H1 (cell line): ENCODE measurements around the gene POGZ. TPM values are rescaled to one million over a fixed set of nuclear protein-coding genes. Genes with fewer than 3 reads are reported as not detected.

ENCODE experiments used
- CTCF ChIA-PET: fragments of 300-600 bp; sonication (Branson Sonifier 250); formaldehyde crosslinking; loops from one replicate; lab custom pipeline; 2021; ENCODE audit not compliant: partially characterized antibody; lab: Charles Lee
- POLR2A ChIA-PET: fragments of 300-600 bp; sonication (Branson Sonifier 250); formaldehyde crosslinking; loops from one replicate; lab custom pipeline; 2021; ENCODE audit warnings: inconsistent platforms; ENCODE audit not compliant: partially characterized antibody; lab: Charles Lee
- DNase-seq, 2 experiments: peaks; one replicate each; pipeline versions ENCODE4 v3.0.0 to v3.0.0-alpha.2; 2010 to 2022; ENCODE audit warnings: low spot score in 2 of 2, low read depth in 1 of 2, mixed read lengths in 1 of 2
- FAIRE-seq: peaks from 2 replicates; lab custom pipeline; 2011; peaks lifted over from hg19 to GRCh38; lab: Jason Lieb, UNC
- H2AFZ ChIP-seq: 2 replicates; pipeline ENCODE4 v1.8.1; 2012; ENCODE audit warnings: low read length, inconsistent platforms
- H2AK5ac ChIP-seq: 2 replicates; pipeline ENCODE4 v1.6.1; 2013; ENCODE audit warnings: low read depth, low read length
- H2BK120ac ChIP-seq: replicated peaks from 2 replicates; pipeline ENCODE3; 2013; ENCODE audit warnings: low read depth, low read length, inconsistent platforms
- H2BK12ac ChIP-seq: 2 replicates; pipeline ENCODE4 v1.6.1; 2013; ENCODE audit warnings: low read depth, low read length
- H2BK15ac ChIP-seq: 2 replicates; pipeline ENCODE4 v1.6.1; 2013; ENCODE audit warnings: low read length
- H2BK20ac ChIP-seq: 2 replicates; pipeline ENCODE4 v1.6.1; 2013; ENCODE audit warnings: low read length
- H2BK5ac ChIP-seq: 2 replicates; pipeline ENCODE4 v1.6.1; 2013; ENCODE audit warnings: low read depth, low read length
- H3K14ac ChIP-seq: 2 replicates; pipeline ENCODE4 v1.6.1; 2013; ENCODE audit warnings: inconsistent platforms; ENCODE audit not compliant: insufficient read length
- H3K18ac ChIP-seq: 2 replicates; pipeline ENCODE4 v1.6.1; 2013; ENCODE audit warnings: low read length; ENCODE audit errors: extremely low read depth
- H3K23ac ChIP-seq: 2 replicates; pipeline ENCODE4 v1.6.1; 2013; ENCODE audit warnings: inconsistent platforms; ENCODE audit not compliant: insufficient read length
- H3K23me2 ChIP-seq: 2 replicates; pipeline ENCODE4 v1.6.1; 2013; ENCODE audit warnings: low read depth, low read length
- H3K27ac ChIP-seq: 2 replicates; pipeline ENCODE4 v1.6.1; 2011; ENCODE audit warnings: low read depth, low read length, inconsistent platforms
- H3K27me3 ChIP-seq, 4 experiments: replicated peaks in 1 of 4; 1 replicate in 1 of 4; 2 replicates in 3 of 4; pipeline versions ENCODE4 v1.6.1 to v1.8.1; 2011 to 2013; ENCODE audit warnings: low read length in 3 of 4, mild to moderate bottlenecking in 3 of 4, inconsistent platforms in 2 of 4, mixed read lengths in 2 of 4, moderate library complexity in 1 of 4; ENCODE audit not compliant: control insufficient read depth in 3 of 4, insufficient read depth in 3 of 4; ENCODE audit errors: extremely low read depth in 1 of 4
- H3K36me3 ChIP-seq, 4 experiments: 2 replicates each; pipeline versions ENCODE4 v1.6.1 to v1.8.1; 2011 to 2013; ENCODE audit warnings: mild to moderate bottlenecking in 4 of 4, low read length in 3 of 4, moderate library complexity in 2 of 4, control low read depth in 1 of 4, inconsistent platforms in 1 of 4; ENCODE audit not compliant: insufficient read depth in 4 of 4, control insufficient read depth in 2 of 4
- H3K4ac ChIP-seq: replicated peaks from 2 replicates; pipeline ENCODE3; 2013; ENCODE audit warnings: low read length, low read depth, mixed read lengths, inconsistent platforms; ENCODE audit not compliant: insufficient read length
- H3K4me1 ChIP-seq, 4 experiments: replicated peaks in 1 of 4; 1 replicate in 1 of 4; 2 replicates in 3 of 4; pipeline versions ENCODE4 v1.6.1 to v1.8.1; 2011 to 2013; ENCODE audit warnings: low read length in 3 of 4, inconsistent platforms in 2 of 4, mixed read lengths in 1 of 4; ENCODE audit not compliant: insufficient read depth in 4 of 4, control insufficient read depth in 3 of 4
- H3K4me2 ChIP-seq, 2 experiments: 2 replicates each; pipeline versions ENCODE4 v1.6.1 to v1.8.1; 2011 to 2013; ENCODE audit warnings: low read depth in 2 of 2, low read length in 2 of 2, control low read depth in 1 of 2, inconsistent platforms in 1 of 2, mild to moderate bottlenecking in 1 of 2; ENCODE audit not compliant: insufficient read depth in 1 of 2
- H3K4me3 ChIP-seq, 4 experiments: fragments of 200-600, 300-600 bp in 1 of 4; sonication (generic), shearing (Covaris generic), sonication (Bioruptor Twin) in 1 of 4; 2 replicates each; pipeline versions ENCODE4 v1.5.1 to v1.8.1; 2011 to 2016; ENCODE audit warnings: low read length in 4 of 4, low read depth in 3 of 4, control low read depth in 2 of 4, inconsistent platforms in 2 of 4, mild to moderate bottlenecking in 2 of 4, mixed read lengths in 1 of 4, moderate library complexity in 1 of 4; ENCODE audit not compliant: insufficient read depth in 2 of 4; ENCODE audit errors: extremely low read depth in 1 of 4
- H3K56ac ChIP-seq: replicated peaks from 2 replicates; pipeline ENCODE3; 2013; ENCODE audit warnings: low read depth, mild to moderate bottlenecking, mixed read lengths, low read length, inconsistent platforms; ENCODE audit not compliant: insufficient read length
- H3K79me1 ChIP-seq: 2 replicates; pipeline ENCODE4 v1.6.1; 2013; ENCODE audit warnings: low read depth, low read length, control low read depth
- H3K79me2 ChIP-seq, 2 experiments: 2 replicates each; pipeline versions ENCODE4 v1.6.1 to v1.8.1; 2012 to 2013; ENCODE audit warnings: low read length in 2 of 2, mild to moderate bottlenecking in 2 of 2, inconsistent platforms in 1 of 2; ENCODE audit not compliant: insufficient read depth in 2 of 2, control insufficient read depth in 1 of 2
- H3K9ac ChIP-seq, 4 experiments: replicated peaks in 1 of 4; 1 replicate in 1 of 4; 2 replicates in 3 of 4; pipeline versions ENCODE4 v1.6.1 to v1.8.1; 2011 to 2013; ENCODE audit warnings: low read depth in 3 of 4, low read length in 3 of 4, control low read depth in 2 of 4, mild to moderate bottlenecking in 2 of 4, moderate library complexity in 2 of 4, inconsistent platforms in 1 of 4; ENCODE audit errors: extremely low read depth in 1 of 4
- H3K9me3 ChIP-seq, 2 experiments: 2 replicates each; pipeline versions ENCODE4 v1.6.1 to v1.8.1; 2012 to 2013; ENCODE audit warnings: mild to moderate bottlenecking in 2 of 2, moderate library complexity in 2 of 2, control low read depth in 1 of 2, inconsistent platforms in 1 of 2, low read depth in 1 of 2, low read length in 1 of 2, mixed read lengths in 1 of 2; ENCODE audit not compliant: insufficient read depth in 2 of 2
- H4K20me1 ChIP-seq, 2 experiments: replicated peaks in 1 of 2; 2 replicates each; pipeline versions ENCODE3 to v1.8.1; 2011 to 2013; ENCODE audit warnings: inconsistent platforms in 2 of 2, low read length in 2 of 2, mild to moderate bottlenecking in 1 of 2; ENCODE audit not compliant: insufficient read depth in 2 of 2, control insufficient read depth in 1 of 2
- H4K5ac ChIP-seq: 2 replicates; pipeline ENCODE4 v1.6.1; 2013; ENCODE audit warnings: low read length, low read depth, mixed read lengths, inconsistent platforms; ENCODE audit not compliant: insufficient read length
- H4K8ac ChIP-seq: 2 replicates; pipeline ENCODE4 v1.8.0; 2013; ENCODE audit warnings: mild to moderate bottlenecking, moderate library complexity, low read length, inconsistent platforms; ENCODE audit not compliant: insufficient read depth; ENCODE audit errors: extremely low read depth
- H4K91ac ChIP-seq: replicated peaks from 2 replicates; pipeline ENCODE3; 2013; ENCODE audit warnings: low read length, mixed read lengths, inconsistent platforms; ENCODE audit not compliant: insufficient read length
- ATF3 ChIP-seq: IDR thresholded peaks from 2 replicates; pipeline ENCODE4 v1.6.1; 2011; ENCODE audit warnings: low read depth, mild to moderate bottlenecking, low read length; ENCODE audit not compliant: insufficient read depth
- BRCA1 ChIP-seq: IDR thresholded peaks from 2 replicates; pipeline ENCODE4 v1.6.1; 2012; ENCODE audit warnings: low read depth, low read length, improper control_type of control experiment
- EP300 ChIP-seq, 2 experiments: IDR thresholded peaks; 1 replicate in 1 of 2; 2 replicates in 1 of 2; pipeline ENCODE4 v1.6.1; 2011 to 2012; ENCODE audit warnings: low read depth in 2 of 2, low read length in 2 of 2, mild to moderate bottlenecking in 2 of 2, borderline replicate concordance in 1 of 2, inconsistent platforms in 1 of 2, moderate library complexity in 1 of 2
- KDM5A ChIP-seq: fragments of 200-600 bp; IDR thresholded peaks from 2 replicates; pipeline ENCODE4 v1.7.1; 2012; ENCODE audit warnings: mild to moderate bottlenecking, low read length, inconsistent platforms, mixed read lengths
- PHF8 ChIP-seq: fragments of 200-600 bp; sonication (generic); conservative IDR thresholded peaks from 2 replicates; pipeline ENCODE4 v1.7.1; 2012; ENCODE audit warnings: low read depth, mild to moderate bottlenecking, inconsistent platforms, low read length, moderate library complexity
- RBBP5 ChIP-seq: IDR thresholded peaks from 2 replicates; pipeline ENCODE4 v1.7.1; 2012; ENCODE audit warnings: low read depth, mild to moderate bottlenecking, inconsistent platforms, low read length, moderate library complexity, borderline replicate concordance
- SIRT6 ChIP-seq: IDR thresholded peaks from one replicate; pipeline ENCODE4 v1.7.1; 2012; ENCODE audit warnings: low read length, inconsistent platforms
- WGBS, 2 experiments: shearing (Covaris generic) in 1 of 2; methylation state at CpG; one replicate each; pipeline versions ENCODE4 v1.1.6 to v1.1.7; 2013 to 2015; ENCODE audit warnings: low lambda C conversion rate in 2 of 2, mixed read lengths in 2 of 2, inconsistent platforms in 1 of 2, low coverage in 1 of 2, missing lambda C conversion rate in 1 of 2; ENCODE audit not compliant: insufficient replicate concordance in 2 of 2, insufficient coverage in 1 of 2, insufficient read length in 1 of 2; ENCODE audit errors: extremely low coverage in 1 of 2, missing lambda C conversion rate in 1 of 2; 5-methylcytosine and 5-hydroxymethylcytosine counted together
- polyA plus RNA-seq, 7 experiments: library from polyadenylated mRNA; depleted of rRNA in 3 of 7; stranded (reverse) in 5 of 7; unstranded in 2 of 7; fragments of >200 nt in 5 of 7; fragments of 200-250 nt in 2 of 7; gene quantifications; 1 replicate in 5 of 7; 2 replicates in 1 of 7; 4 replicates in 1 of 7; pipeline versions ENCODE4 v1.2.1 to v1.2.3, GENCODE V29; 2011 to 2013; ENCODE audit warnings: missing spikeins in 2 of 7, mixed read lengths in 2 of 7
- total RNA-seq: library from RNA; stranded (reverse); fragmentation: NEBNext Ultra II Directional; extraction: Animal tissue kit (Norgen Biotek cat#: 25700); gene quantifications from 2 replicates; pipeline ENCODE4 v1.2.1, GENCODE V29; 2021
- TF ChIP-seq, protein P1 (sequence below): IDR thresholded peaks from 2 replicates; pipeline ENCODE4 v1.6.1; 2012; ENCODE audit warnings: inconsistent platforms
- TF ChIP-seq, protein P2 (sequence below): IDR thresholded peaks from 2 replicates; pipeline ENCODE4 v1.6.1; 2012; ENCODE audit warnings: inconsistent platforms

Gene POGZ
- total and polyA plus RNA-seq, 2 of the 8 experiments (the other 6 are each of a cell fraction or from before 2014, with no cell fraction given): 66.4 to 105 TPM

- CTCF ChIA-PET: interaction anchor here (0.6 to 2.2 kb wide), 6 partner anchors 9 to 227 kb away, joined by 3 to 9 read pairs (median 3); no protein-coding TSS in a partner anchor
- Histone ChIP-seq H3K9ac (no peak overlapping the region), H3K9me3 (no peaks in the 10 kb centered on the region), H3K23ac (no peak overlapping the region), H4K5ac (no peak overlapping the region), H3K4me2 (no peak overlapping the region), H4K91ac (no peak overlapping the region), H2AK5ac (no peak overlapping the region), H2BK5ac (no peak overlapping the region), H3K27me3 (no peaks in the 10 kb centered on the region), H3K4me1 (no peaks in the 10 kb centered on the region), H3K4me3 (no peak overlapping the region), H3K4ac (no peak overlapping the region), H2BK20ac (no peak overlapping the region), H2BK15ac (no peak overlapping the region), H3K79me1 (no peaks in the 10 kb centered on the region), H3K79me2 (no peaks in the 10 kb centered on the region), H3K36me3 (no peaks in the 10 kb centered on the region), H4K8ac (no peak overlapping the region), H2BK120ac (no peak overlapping the region), H3K56ac (no peak overlapping the region), H3K14ac (no peak overlapping the region), H3K27ac (no peak overlapping the region), H2BK12ac (no peak overlapping the region), H4K20me1 (no peaks in the 10 kb centered on the region), H3K23me2 (no peaks in the 10 kb centered on the region), H3K18ac (no peak overlapping the region), H2AFZ (no peak overlapping the region)
- DNase-seq (no peak), FAIRE-seq (no peak)
- TF ChIP-seq BRCA1 (no peak), ATF3 (no peak), RBBP5 (no peak), SIRT6 (no peak), EP300 (IDR thresholded peaks at IDR 0.05; ENCODE audit: borderline replicate concordance in 1 of 2, low read depth in 2 of 2, low read length in 2 of 2) (no peak), KDM5A (no peak), PHF8 (no peak)
- TF ChIP-seq, protein P1, sequence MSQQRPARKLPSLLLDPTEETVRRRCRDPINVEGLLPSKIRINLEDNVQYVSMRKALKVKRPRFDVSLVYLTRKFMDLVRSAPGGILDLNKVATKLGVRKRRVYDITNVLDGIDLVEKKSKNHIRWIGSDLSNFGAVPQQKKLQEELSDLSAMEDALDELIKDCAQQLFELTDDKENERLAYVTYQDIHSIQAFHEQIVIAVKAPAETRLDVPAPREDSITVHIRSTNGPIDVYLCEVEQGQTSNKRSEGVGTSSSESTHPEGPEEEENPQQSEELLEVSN: no peak
- TF ChIP-seq, protein P2, sequence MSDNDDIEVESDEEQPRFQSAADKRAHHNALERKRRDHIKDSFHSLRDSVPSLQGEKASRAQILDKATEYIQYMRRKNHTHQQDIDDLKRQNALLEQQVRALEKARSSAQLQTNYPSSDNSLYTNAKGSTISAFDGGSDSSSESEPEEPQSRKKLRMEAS: no peak
- POLR2A ChIA-PET: interaction anchor here (1.3 to 4.6 kb wide), 2 partner anchors 9 to 37 kb away, joined by 6 to 34 read pairs; partner anchors contain the start of gene CGN
- WGBS, 2 experiments: 94% methylated on average over 3 of the region's 3 CpGs; no CpG with 5 or more reads in 1 of the 2 experiments
These were observed 45.0 kb upstream of the POGZ start for GRCh38 chr1:151504252-151504651.
